Measurements from ENCODE around the gene AKR1B15. TPM values are rescaled to one million over a fixed set of nuclear protein-coding genes. Genes with fewer than 3 reads are reported as not detected.

Gene AKR1B15
- total and polyA plus RNA-seq, 2 experiments from 2014 or later: not detected

GRCh38 chr7:134571101-134571500 is 22.2 kb downstream of the AKR1B15 start (continued):
- TF ChIP-seq REST (IDR thresholded peaks at IDR 0.05; ENCODE audit: unreplicated experiment) (no peak), EZH2 (IDR thresholded peaks at IDR 0.05; ENCODE audit: low read depth, unreplicated experiment) (no peak), ETS1 (IDR thresholded peaks at IDR 0.05) (no peak), CTCF (conservative IDR thresholded peaks at IDR 0.05; ENCODE audit: low read depth in 2 of 2) (no peak), JUNB (IDR thresholded peaks at IDR 0.05; ENCODE audit: unreplicated experiment) (no peak), STAT1 (IDR thresholded peaks at IDR 0.05; ENCODE audit: unreplicated experiment) (no peak), POLR2AphosphoS5 (IDR thresholded peaks at IDR 0.05; ENCODE audit: low read depth) (no peak), ZNF114 (CRISPR knock-in tag; IDR thresholded peaks at IDR 0.05) (no peak), NANOG (IDR thresholded peaks at IDR 0.05; ENCODE audit: borderline replicate concordance) (no peak), CREB1 (CRISPR knock-in tag; IDR thresholded peaks at IDR 0.05; ENCODE audit: low read depth) (no peak), EZH2phosphoT487 (IDR thresholded peaks at IDR 0.05; ENCODE audit: unreplicated experiment) (no peak), ZNF331 (CRISPR knock-in tag; IDR thresholded peaks at IDR 0.05; ENCODE audit: low read depth) (no peak)

GRCh38 chr7:134571746-134572461 is 23.0 kb downstream of the AKR1B15 start:
- Mint-ChIP-seq H3K4me1 (no peaks in the 10 kb centered on the region), H3K36me3 (ENCODE audit: low read depth) (peaks cover 11% of the 10 kb centered on the region), H3K27me3 (ENCODE audit: insufficient read depth, low read depth, poor library complexity) (no peaks in the 10 kb centered on the region), H3K27ac (no peak overlapping the region), H3K4me3 (no peak overlapping the region), H3K9me3 (peaks cover 47% of the 10 kb centered on the region)
- no peak for ATAC-seq
- Histone ChIP-seq H4K20me1 (replicated peaks; ENCODE audit: insufficient read depth) (no peaks in the 10 kb centered on the region), H2AFZ (no peak overlapping the region), H3K27ac (ENCODE audit: low read depth) (no peak overlapping the region), H3K36me3 (ENCODE audit: insufficient read depth) (no peaks in the 10 kb centered on the region; the same call in 1 of the 2 replicates), H3K79me2 (replicated peaks; ENCODE audit: insufficient read depth) (no peaks in the 10 kb centered on the region), H3K27me3 (ENCODE audit: insufficient read depth) (no peaks in the 10 kb centered on the region), H3K4me3 (no peak overlapping the region), H3F3A (replicated peaks; ENCODE audit: low read depth) (no peaks in the 10 kb centered on the region), H3K4me1 (ENCODE audit: insufficient read depth) (no peaks in the 10 kb centered on the region), H3K4me2 (no peak overlapping the region), H3K9me2 (ENCODE audit: insufficient read depth) (no peaks in the 10 kb centered on the region)
- no peak for DNase-seq (ENCODE audit: low spot score)
- TF ChIP-seq STAT1 (IDR thresholded peaks at IDR 0.05; ENCODE audit: unreplicated experiment) (no peak), ZNF331 (CRISPR knock-in tag; IDR thresholded peaks at IDR 0.05; ENCODE audit: low read depth) (no peak), EZH2 (IDR thresholded peaks at IDR 0.05; ENCODE audit: low read depth, unreplicated experiment) (no peak)
